Measurements from ENCODE around the gene ZC3H12A.
A peak's percentile ranks its signal among the peaks of the same experiment; 100 is the strongest.

Gene ZC3H12A

GRCh38 chr1:37455516-37455915 lies 18.9 kb upstream of the ZC3H12A start:
- no peak for DNase-seq (ENCODE audit: low read depth)

GRCh38 chr1:37456614-37457013 lies 17.8 kb upstream of the ZC3H12A start:
- no peak for DNase-seq (ENCODE audit: low read depth)

- no peak for DNase-seq (ENCODE audit: low read depth)
Observed at GRCh38 chr1:37458551-37458950, 15.8 kb upstream of the ZC3H12A start.

- no peak for DNase-seq (ENCODE audit: low read depth)
Observed at GRCh38 chr1:37461698-37462436, 12.5 kb upstream of the ZC3H12A start.

GRCh38 chr1:37464443-37464842 lies 9.9 kb upstream of the ZC3H12A start:
- DNase-seq (ENCODE audit: low read depth) = no peak

GRCh38 chr1:37465593-37466517 lies 8.5 kb upstream of the ZC3H12A start:
- DNase-seq (ENCODE audit: low read depth) = no peak

- no peak for DNase-seq (ENCODE audit: low read depth)
Observed at GRCh38 chr1:37468037-37468436, 6.3 kb upstream of the ZC3H12A start.

- DNase-seq (ENCODE audit: low read depth) = no peak
Observed at GRCh38 chr1:37469386-37469785, 5.0 kb upstream of the ZC3H12A start.

- no peak for DNase-seq (ENCODE audit: low read depth)
Observed at GRCh38 chr1:37471345-37472231, 2.8 kb upstream of the ZC3H12A start.

- no peak for DNase-seq (ENCODE audit: low read depth)
Observed at GRCh38 chr1:37472281-37472680, 2.1 kb upstream of the ZC3H12A start.

- no peak for DNase-seq (ENCODE audit: low read depth)
Observed at GRCh38 chr1:37472994-37473393, 1.4 kb upstream of the ZC3H12A start.

GRCh38 chr1:37473431-37474045 lies 842 bp upstream of the ZC3H12A start:
- DNase-seq (ENCODE audit: low read depth) = no peak

- no peak for DNase-seq (ENCODE audit: low read depth)
Observed at GRCh38 chr1:37474697-37475379, 458 bp downstream of the ZC3H12A start.

GRCh38 chr1:37475380-37476086 lies 1.2 kb downstream of the ZC3H12A start:
- DNase-seq (ENCODE audit: low read depth) = no peak

- no peak for DNase-seq (ENCODE audit: low read depth)
Observed at GRCh38 chr1:37476087-37476452, 1.7 kb downstream of the ZC3H12A start.

GRCh38 chr1:37476460-37477197 lies 2.2 kb downstream of the ZC3H12A start:
- DNase-seq (ENCODE audit: low read depth) = no peak

GRCh38 chr1:37477198-37477931 lies 3.0 kb downstream of the ZC3H12A start:
- peak; percentile 70 for DNase-seq (ENCODE audit: low read depth)

GRCh38 chr1:37477946-37478345 lies 3.6 kb downstream of the ZC3H12A start:
- DNase-seq (ENCODE audit: low read depth) = no peak

GRCh38 chr1:37478451-37478881 lies 4.1 kb downstream of the ZC3H12A start:
- no peak for DNase-seq (ENCODE audit: low read depth)
